ENCODE measurements around the gene CPTP. TPM values are rescaled to one million over a fixed set of nuclear protein-coding genes. Genes with fewer than 3 reads are reported as not detected.

CPTP gene
- total RNA-seq, 4 donors from 2014 or later = 8.5 to 18.6 (median 11.5) TPM

DNA sequence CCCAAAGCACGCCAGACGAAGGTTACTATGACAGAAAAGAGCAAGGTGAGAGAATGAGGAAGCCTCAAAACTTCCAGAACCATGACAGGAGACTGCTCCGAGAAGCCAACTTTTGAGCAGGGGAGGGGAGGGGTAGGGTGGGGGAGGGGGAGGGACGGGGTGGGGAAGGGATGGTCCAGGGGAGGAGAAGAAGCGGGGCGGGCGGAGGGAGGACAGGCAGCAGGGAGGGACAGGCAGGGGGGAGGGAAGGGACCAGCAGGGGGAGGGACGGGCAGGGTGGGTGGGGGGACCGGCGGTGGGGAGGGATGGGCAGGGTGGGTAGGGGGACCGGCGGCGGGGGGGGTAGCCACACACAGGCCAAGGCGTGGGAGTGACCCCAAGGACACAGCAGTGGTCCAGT lies 2.2 kb upstream of the CPTP start:
- ATAC-seq (ENCODE audit: low FRiP score) (no peak), DNase-seq (ENCODE audit: low spot score) (no peak)
- TF ChIP-seq, protein P1, sequence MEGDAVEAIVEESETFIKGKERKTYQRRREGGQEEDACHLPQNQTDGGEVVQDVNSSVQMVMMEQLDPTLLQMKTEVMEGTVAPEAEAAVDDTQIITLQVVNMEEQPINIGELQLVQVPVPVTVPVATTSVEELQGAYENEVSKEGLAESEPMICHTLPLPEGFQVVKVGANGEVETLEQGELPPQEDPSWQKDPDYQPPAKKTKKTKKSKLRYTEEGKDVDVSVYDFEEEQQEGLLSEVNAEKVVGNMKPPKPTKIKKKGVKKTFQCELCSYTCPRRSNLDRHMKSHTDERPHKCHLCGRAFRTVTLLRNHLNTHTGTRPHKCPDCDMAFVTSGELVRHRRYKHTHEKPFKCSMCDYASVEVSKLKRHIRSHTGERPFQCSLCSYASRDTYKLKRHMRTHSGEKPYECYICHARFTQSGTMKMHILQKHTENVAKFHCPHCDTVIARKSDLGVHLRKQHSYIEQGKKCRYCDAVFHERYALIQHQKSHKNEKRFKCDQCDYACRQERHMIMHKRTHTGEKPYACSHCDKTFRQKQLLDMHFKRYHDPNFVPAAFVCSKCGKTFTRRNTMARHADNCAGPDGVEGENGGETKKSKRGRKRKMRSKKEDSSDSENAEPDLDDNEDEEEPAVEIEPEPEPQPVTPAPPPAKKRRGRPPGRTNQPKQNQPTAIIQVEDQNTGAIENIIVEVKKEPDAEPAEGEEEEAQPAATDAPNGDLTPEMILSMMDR (IDR thresholded peaks at IDR 0.05) = no peak

- DNase-seq (ENCODE audit: low spot score) = no peak
- ATAC-seq (ENCODE audit: low FRiP score) = no peak
- TF ChIP-seq, protein P1 (IDR thresholded peaks at IDR 0.05) = no peak
Observed at GRCh38 chr1:1322952-1323351, 1.6 kb upstream of the CPTP start.

DNA sequence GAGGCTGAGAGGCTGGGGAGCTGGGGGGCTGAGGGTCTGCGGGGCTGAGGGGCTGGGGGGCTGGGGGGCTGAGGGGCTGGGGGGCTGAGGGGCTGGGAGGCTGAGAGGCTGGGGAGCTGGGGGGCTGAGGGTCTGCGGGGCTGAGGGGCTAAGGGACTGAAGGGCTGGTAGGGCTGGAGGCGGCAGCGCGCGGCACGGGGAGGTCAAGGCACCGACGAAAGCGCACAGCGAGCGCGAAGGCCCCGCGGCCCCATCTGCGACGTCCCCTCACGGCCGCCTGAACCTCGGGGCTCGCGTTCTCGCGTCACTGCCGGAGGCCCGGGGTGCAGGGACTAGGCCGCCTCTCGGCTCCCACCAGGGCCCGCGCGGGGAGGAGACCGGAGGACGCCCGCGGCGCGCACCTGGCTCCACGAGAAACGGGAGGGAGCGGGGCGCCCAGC lies 498 bp upstream of the CPTP start:
- DNase-seq (ENCODE audit: low spot score) (no peak), ATAC-seq (ENCODE audit: low FRiP score) (peak; percentile 2)
- TF ChIP-seq, protein P1 (IDR thresholded peaks at IDR 0.05) = no peak

DNA sequence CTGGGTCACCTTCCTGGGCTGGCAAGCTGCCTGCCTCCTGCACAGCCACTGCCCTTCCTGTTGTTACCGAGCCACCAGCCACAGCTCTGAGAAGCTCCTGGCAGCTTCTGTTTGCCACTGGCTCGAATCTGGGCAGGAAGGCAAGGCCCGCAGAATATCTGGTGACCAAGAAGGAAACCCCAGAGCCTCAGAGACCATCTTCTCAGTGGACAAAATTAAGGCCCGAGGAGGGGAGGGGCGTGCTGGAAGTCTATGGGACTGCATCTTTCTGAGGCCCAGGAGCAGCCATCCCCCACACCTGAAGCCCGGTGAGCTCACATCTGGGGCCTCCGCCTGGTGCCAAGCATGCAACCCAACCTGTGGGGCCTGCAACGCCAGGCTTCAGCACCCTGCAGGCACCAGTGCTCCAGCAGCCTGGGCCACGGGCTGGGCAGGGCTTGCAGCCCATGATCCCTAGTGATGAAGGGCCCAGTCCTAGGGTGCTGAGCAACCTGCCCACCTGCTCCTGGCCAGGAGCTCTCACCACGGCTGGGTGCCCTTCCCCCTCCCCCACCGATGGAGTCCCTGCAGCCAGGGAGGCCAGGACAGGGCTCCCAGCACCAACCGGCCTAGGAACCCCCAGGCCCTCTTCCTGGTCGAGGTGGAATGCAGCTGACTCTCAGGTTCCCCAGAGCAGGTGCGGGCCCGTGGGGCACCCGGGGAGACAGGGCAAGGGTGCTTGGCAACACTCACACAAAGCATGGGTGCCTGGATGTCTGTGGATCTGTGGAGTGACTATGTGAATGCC lies 879 bp downstream of the CPTP start:
- DNase-seq (ENCODE audit: low spot score) (no peak), ATAC-seq (ENCODE audit: low FRiP score) (no peak)
- TF ChIP-seq, protein P1 (IDR thresholded peaks at IDR 0.05) = no peak

DNA sequence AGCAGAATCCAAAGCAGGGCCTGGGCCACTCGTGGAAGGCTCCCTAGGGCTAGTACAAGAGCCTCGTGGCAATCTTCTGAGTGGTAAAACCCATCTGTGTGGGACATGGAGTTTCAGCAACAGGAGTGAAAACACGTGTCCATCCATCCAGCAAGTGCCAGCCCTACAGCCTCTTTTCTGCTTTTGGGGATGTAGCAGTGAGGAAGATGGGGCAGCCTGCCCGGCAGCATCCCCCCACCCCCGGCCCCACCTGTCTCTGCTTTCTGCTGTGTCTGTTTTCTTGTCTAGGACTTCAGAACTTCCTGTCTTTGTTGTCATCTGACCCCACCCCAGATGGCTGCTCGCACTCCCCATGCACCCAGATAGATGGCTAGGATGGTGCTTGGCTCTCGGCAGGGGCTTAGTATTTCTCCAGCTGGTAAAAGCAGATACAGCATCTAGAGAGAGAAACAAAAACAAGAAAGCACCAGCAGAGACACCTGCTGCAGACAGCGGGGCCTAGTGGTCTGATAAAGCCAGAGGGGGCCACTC lies 1.5 kb downstream of the CPTP start:
- TF ChIP-seq, protein P1 (IDR thresholded peaks at IDR 0.05) = no peak
- ATAC-seq (ENCODE audit: low FRiP score) (no peak), DNase-seq (ENCODE audit: low spot score) (no peak)

- DNase-seq (ENCODE audit: low spot score) (no peak), ATAC-seq (ENCODE audit: low FRiP score) (no peak)
- TF ChIP-seq, protein P1 (IDR thresholded peaks at IDR 0.05) = no peak
Observed at GRCh38 chr1:1327291-1327690, 2.7 kb downstream of the CPTP start.

GRCh38 chr1:1328254-1328653 lies 3.7 kb downstream of the CPTP start:
- TF ChIP-seq, protein P1 (IDR thresholded peaks at IDR 0.05) = no peak
- DNase-seq (ENCODE audit: low spot score) (no peak), ATAC-seq (ENCODE audit: low FRiP score) (no peak)

All from omental fat pad (tissue), 4 donors.